WERI-Rb-1 (cell line): Measurements from ENCODE around the gene HMG20B.
A peak's percentile ranks its signal among the peaks of the same experiment; 100 is the strongest.

Experiments used
- DNase-seq: peaks from one replicate; pipeline ENCODE4 v3.0.0-alpha.2; 2020
- H3K27ac ChIP-seq: fragments of 250-450 bp; sonication (Bioruptor Pico); 2 replicates; pipeline ENCODE4 v1.5.1; 2020; ENCODE audit warnings: mild to moderate bottlenecking, moderate library complexity
- H3K27me3 ChIP-seq: fragments of 250-450 bp; sonication (Bioruptor Pico); 2 replicates; pipeline ENCODE4 v1.5.1; 2021; ENCODE audit warnings: mild to moderate bottlenecking, low read depth, moderate library complexity; ENCODE audit not compliant: insufficient read depth, severe bottlenecking
- H3K36me3 ChIP-seq: fragments of 250-450 bp; sonication (Bioruptor Pico); 2 replicates; pipeline ENCODE4 v1.5.1; 2020; ENCODE audit warnings: mild to moderate bottlenecking, moderate library complexity
- H3K4me3 ChIP-seq: 2 replicates; pipeline ENCODE4 v1.5.1; 2011; ENCODE audit warnings: low read depth, mild to moderate bottlenecking, control low read depth, low read length
- H3K9me3 ChIP-seq: fragments of 250-450 bp; sonication (Bioruptor Pico); 2 replicates; pipeline ENCODE4 v1.5.1; 2021; ENCODE audit warnings: mild to moderate bottlenecking, moderate library complexity; ENCODE audit not compliant: severe bottlenecking
- CTCF ChIP-seq: IDR thresholded peaks from 2 replicates; pipeline ENCODE4 v1.5.1; 2011; ENCODE audit warnings: low read depth, mild to moderate bottlenecking, control low read depth, inconsistent platforms, low read length

Gene HMG20B

GRCh38 chr19:3625996-3626472 is 53.3 kb downstream of the HMG20B start:
- H3K9me3 ChIP-seq = no peaks in the 10 kb centered on the region
- no peak for TF ChIP-seq CTCF
- peak overlapping the region; percentile 82 for H3K4me3 ChIP-seq
- H3K27me3 ChIP-seq = no peaks in the 10 kb centered on the region
- H3K36me3 ChIP-seq = peaks cover 24% of the 10 kb centered on the region
- DNase-seq = no peak
- peak overlapping the region; percentile 100 for H3K27ac ChIP-seq

- H3K27me3 ChIP-seq = no peaks in the 10 kb centered on the region
- peak; percentile 99 for DNase-seq
- peaks cover 26% of the 10 kb centered on the region for H3K36me3 ChIP-seq
- no peaks in the 10 kb centered on the region for H3K9me3 ChIP-seq
- TF ChIP-seq CTCF = no peak
- H3K4me3 ChIP-seq = peak within 1 kb of the TSS; percentile 82
- H3K27ac ChIP-seq = peak within 1 kb of the TSS; percentile 100
Observed at GRCh38 chr19:3626473-3627350, 54.0 kb downstream of the HMG20B start, which contains the start of gene CACTIN. CACTIN (minus strand) TSS chr19:3626790; CDS start chr19:3626762, 28 bp downstream.

GRCh38 chr19:3627351-3627723 is 54.6 kb downstream of the HMG20B start:
- Histone ChIP-seq H3K4me3 (no peak overlapping the region; the same call in 1 of the 2 replicates), H3K36me3 (peaks cover 29% of the 10 kb centered on the region), H3K27me3 (no peaks in the 10 kb centered on the region), H3K27ac (no peak overlapping the region; the same call in 1 of the 2 replicates), H3K9me3 (no peaks in the 10 kb centered on the region)
- DNase-seq = no peak
- no peak for TF ChIP-seq CTCF
